ENCODE measurements around the gene ARHGAP22.

DNA sequence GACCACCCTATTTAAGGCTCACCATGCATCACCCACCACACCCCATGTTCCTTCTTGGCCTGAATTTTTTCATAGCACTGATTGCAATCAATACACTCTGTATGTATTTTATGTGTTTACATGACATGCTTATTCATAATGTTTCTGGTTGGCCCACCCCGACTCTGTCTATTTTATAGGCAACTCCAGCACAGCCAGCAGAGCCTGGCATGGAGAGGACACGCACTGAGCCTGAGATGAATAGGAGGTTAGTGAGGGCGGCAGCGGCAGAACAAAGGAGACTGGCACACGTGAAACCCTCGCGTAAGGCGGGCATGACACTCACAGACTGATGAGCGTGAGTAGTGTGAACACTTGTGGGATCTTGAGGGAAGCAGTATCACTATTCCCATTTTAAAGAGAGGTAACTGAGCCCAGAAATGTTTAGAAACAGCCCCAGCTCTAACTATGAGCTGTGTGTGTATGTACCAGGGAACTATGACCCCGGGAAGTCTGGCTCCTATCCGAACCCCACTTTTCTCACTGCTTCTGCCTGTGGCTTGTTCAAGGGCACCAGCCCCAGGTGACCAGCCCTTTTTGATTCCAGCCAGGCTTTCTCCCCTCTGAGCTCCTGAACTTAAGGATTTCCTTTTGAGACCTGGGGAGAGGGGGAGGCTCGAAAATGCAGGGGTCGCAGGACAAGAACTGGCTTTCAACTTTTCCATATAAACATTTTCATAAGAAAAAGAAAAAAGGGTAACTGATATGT is 113.3 kb downstream of the ARHGAP22 start:
- TF ChIP-seq, protein P1, sequence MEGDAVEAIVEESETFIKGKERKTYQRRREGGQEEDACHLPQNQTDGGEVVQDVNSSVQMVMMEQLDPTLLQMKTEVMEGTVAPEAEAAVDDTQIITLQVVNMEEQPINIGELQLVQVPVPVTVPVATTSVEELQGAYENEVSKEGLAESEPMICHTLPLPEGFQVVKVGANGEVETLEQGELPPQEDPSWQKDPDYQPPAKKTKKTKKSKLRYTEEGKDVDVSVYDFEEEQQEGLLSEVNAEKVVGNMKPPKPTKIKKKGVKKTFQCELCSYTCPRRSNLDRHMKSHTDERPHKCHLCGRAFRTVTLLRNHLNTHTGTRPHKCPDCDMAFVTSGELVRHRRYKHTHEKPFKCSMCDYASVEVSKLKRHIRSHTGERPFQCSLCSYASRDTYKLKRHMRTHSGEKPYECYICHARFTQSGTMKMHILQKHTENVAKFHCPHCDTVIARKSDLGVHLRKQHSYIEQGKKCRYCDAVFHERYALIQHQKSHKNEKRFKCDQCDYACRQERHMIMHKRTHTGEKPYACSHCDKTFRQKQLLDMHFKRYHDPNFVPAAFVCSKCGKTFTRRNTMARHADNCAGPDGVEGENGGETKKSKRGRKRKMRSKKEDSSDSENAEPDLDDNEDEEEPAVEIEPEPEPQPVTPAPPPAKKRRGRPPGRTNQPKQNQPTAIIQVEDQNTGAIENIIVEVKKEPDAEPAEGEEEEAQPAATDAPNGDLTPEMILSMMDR (IDR thresholded peaks at IDR 0.05): no peak
- no peak for TF ChIP-seq POLR2A (IDR thresholded peaks at IDR 0.05)
- TF ChIP-seq POLR2AphosphoS5 (IDR thresholded peaks at IDR 0.05): no peak
